WERI-Rb-1 (cell line): Measurements from ENCODE around the gene FASTKD1.
"Not testable (repeated sequence)": the region's sequence is repeated elsewhere in the genome, so short reads cannot be mapped to it uniquely, and the experiment has no call there.

Experiments
- DNase-seq: peaks from one replicate; pipeline ENCODE4 v3.0.0-alpha.2; 2020
- H3K27ac ChIP-seq: fragments of 250-450 bp; sonication (Bioruptor Pico); 2 replicates; pipeline ENCODE4 v1.5.1; 2020; ENCODE audit warnings: mild to moderate bottlenecking, moderate library complexity
- H3K27me3 ChIP-seq: fragments of 250-450 bp; sonication (Bioruptor Pico); 2 replicates; pipeline ENCODE4 v1.5.1; 2021; ENCODE audit warnings: mild to moderate bottlenecking, low read depth, moderate library complexity; ENCODE audit not compliant: insufficient read depth, severe bottlenecking
- H3K36me3 ChIP-seq: fragments of 250-450 bp; sonication (Bioruptor Pico); 2 replicates; pipeline ENCODE4 v1.5.1; 2020; ENCODE audit warnings: mild to moderate bottlenecking, moderate library complexity
- H3K4me3 ChIP-seq: 2 replicates; pipeline ENCODE4 v1.5.1; 2011; ENCODE audit warnings: low read depth, mild to moderate bottlenecking, control low read depth, low read length
- H3K9me3 ChIP-seq: fragments of 250-450 bp; sonication (Bioruptor Pico); 2 replicates; pipeline ENCODE4 v1.5.1; 2021; ENCODE audit warnings: mild to moderate bottlenecking, moderate library complexity; ENCODE audit not compliant: severe bottlenecking
- CTCF ChIP-seq: IDR thresholded peaks from 2 replicates; pipeline ENCODE4 v1.5.1; 2011; ENCODE audit warnings: low read depth, mild to moderate bottlenecking, control low read depth, inconsistent platforms, low read length

Gene FASTKD1

GRCh38 chr2:169585673-169586072, 12.0 kb upstream of the FASTKD1 start:
- H3K27ac ChIP-seq: peak overlapping the region; percentile 98
- no peak for DNase-seq
- peaks cover 10% of the 10 kb centered on the region for H3K36me3 ChIP-seq
- H3K9me3 ChIP-seq: peaks cover 12% of the 10 kb centered on the region
- peak overlapping the region; percentile 69 for H3K4me3 ChIP-seq
- H3K27me3 ChIP-seq: no peaks in the 10 kb centered on the region
- no peak for TF ChIP-seq CTCF

- TF ChIP-seq CTCF: no peak
- peak within 1 kb of the TSS; percentile 98 for H3K27ac ChIP-seq
- H3K4me3 ChIP-seq: peak within 1 kb of the TSS; percentile 69
- no peaks in the 10 kb centered on the region for H3K27me3 ChIP-seq
- peaks cover 10% of the 10 kb centered on the region for H3K36me3 ChIP-seq
- peaks cover 12% of the 10 kb centered on the region for H3K9me3 ChIP-seq
- DNase-seq: peak; percentile 89
These were observed 10.6 kb upstream of the FASTKD1 start, which contains the start of gene PPIG for GRCh38 chr2:169584005-169584877. PPIG (plus strand) TSS chr2:169584351; CDS start chr2:169604042, 19,691 bp downstream.

GRCh38 chr2:169583518-169583917, 9.9 kb upstream of the FASTKD1 start:
- H3K27ac ChIP-seq: peak overlapping the region; percentile 98; the same call in 1 of the 2 replicates
- no peak for TF ChIP-seq CTCF
- H3K27me3 ChIP-seq: no peaks in the 10 kb centered on the region
- peaks cover 10% of the 10 kb centered on the region for H3K36me3 ChIP-seq
- no peak for DNase-seq
- H3K4me3 ChIP-seq: no peak overlapping the region
- H3K9me3 ChIP-seq: peaks cover 12% of the 10 kb centered on the region

GRCh38 chr2:169582552-169583266, 9.0 kb upstream of the FASTKD1 start:
- H3K36me3 ChIP-seq, H3K27ac ChIP-seq, DNase-seq, H3K27me3 ChIP-seq, H3K4me3 ChIP-seq: not testable (repeated sequence)
- H3K9me3 ChIP-seq: peaks cover 12% of the 10 kb centered on the region

GRCh38 chr2:169579044-169579443, 5.4 kb upstream of the FASTKD1 start:
- Histone ChIP-seq H3K27ac (no peak overlapping the region), H3K4me3 (no peak overlapping the region), H3K9me3 (peaks cover 19% of the 10 kb centered on the region), H3K27me3 (no peaks in the 10 kb centered on the region), H3K36me3 (no peaks in the 10 kb centered on the region)
- no peak for TF ChIP-seq CTCF
- DNase-seq: no peak

- not testable (repeated sequence) for H3K4me3 ChIP-seq, DNase-seq, H3K9me3 ChIP-seq, H3K27me3 ChIP-seq, H3K27ac ChIP-seq
- peaks cover 11% of the 10 kb centered on the region for H3K36me3 ChIP-seq
These were observed 1.6 kb upstream of the FASTKD1 start for GRCh38 chr2:169575264-169575663.

- DNase-seq: not testable (repeated sequence)
These were observed 874 bp upstream of the FASTKD1 start for GRCh38 chr2:169574539-169574938.

More at GRCh38 chr2:169574539-169574938, 874 bp upstream of the FASTKD1 start:
- H3K27me3 ChIP-seq, H3K9me3 ChIP-seq, H3K4me3 ChIP-seq: not testable (repeated sequence)
- Histone ChIP-seq H3K27ac (peak overlapping the region; percentile 89), H3K36me3 (peaks cover 16% of the 10 kb centered on the region)
